Gastroesophageal sphincter (tissue), 4 donors: ENCODE results near the gene CCDC83. TPM values are rescaled to one million over a fixed set of nuclear protein-coding genes. Genes with fewer than 3 reads are reported as not detected.

Experiments
- ATAC-seq: fragments of 150-250 bp; one replicate; pipeline ENCODE4 v1.9.1; 2016; ENCODE audit warnings: mild to moderate bottlenecking, moderate library complexity
- H3K27ac ChIP-seq, 4 donors: fragments of 200-600 bp; sonication (generic) in 3 of 4; 1 replicate in 3 of 4; 2 replicates in 1 of 4; pipeline ENCODE4 v1.5.1; 2016 to 2019
- H3K27me3 ChIP-seq: fragments of 200-600 bp; sonication (generic); one replicate; pipeline ENCODE4 v1.5.1; 2019
- H3K36me3 ChIP-seq, 2 donors: fragments of 200-600 bp; sonication (generic); one replicate each; pipeline ENCODE4 v1.5.1; 2019; ENCODE audit warnings: control low read depth in 1 of 2
- H3K4me1 ChIP-seq, 3 donors: fragments of 200-600 bp; sonication (generic); 1 replicate in 2 of 3; 2 replicates in 1 of 3; pipeline ENCODE4 v1.5.1; 2016 to 2019; ENCODE audit warnings: control low read depth in 2 of 3
- H3K4me3 ChIP-seq, 2 donors: fragments of 200-600 bp; sonication (generic); one replicate each; pipeline ENCODE4 v1.5.1; 2019; ENCODE audit warnings: mild to moderate bottlenecking in 1 of 2, moderate library complexity in 1 of 2
- H3K9me3 ChIP-seq, 3 donors: fragments of 200-600 bp; sonication (generic); one replicate each; pipeline ENCODE4 v1.5.1; 2017 to 2019; ENCODE audit warnings: control low read depth in 2 of 3
- EP300 ChIP-seq: sonication (generic); formaldehyde crosslinking; IDR thresholded peaks from one replicate; pipeline ENCODE4 v1.6.1; 2017; ENCODE audit warnings: antibody characterized with exemption, mild to moderate bottlenecking
- POLR2A ChIP-seq, 2 donors: fragments of 450-650 bp; IDR thresholded peaks; one replicate each; pipeline ENCODE4 v1.6.1; 2017; ENCODE audit warnings: antibody characterized with exemption in 2 of 2, mild to moderate bottlenecking in 2 of 2, moderate library complexity in 1 of 2
- POLR2AphosphoS5 ChIP-seq: sonication (generic); formaldehyde crosslinking; IDR thresholded peaks from one replicate; pipeline ENCODE4 v1.6.1; 2017; ENCODE audit warnings: antibody characterized with exemption
- WGBS, 2 donors: methylation state at CpG; one replicate each; pipeline ENCODE4 v1.1.5; 2018; ENCODE audit warnings: low coverage in 1 of 2; 5-methylcytosine and 5-hydroxymethylcytosine counted together
- total RNA-seq, 4 donors: library from RNA; depleted of rRNA; stranded (reverse); fragments of >200 nt; gene quantifications; one replicate each; pipeline ENCODE4 v1.1.0, GENCODE V29; 2016
- TF ChIP-seq, protein P1 (sequence below), 4 experiments: fragments of 200-600 bp in 2 of 4; fragments of 450-650 bp in 2 of 4; sonication (generic) in 1 of 4; IDR thresholded peaks; one replicate each; pipeline ENCODE4 v1.5.1; 2017 to 2019; ENCODE audit warnings: antibody characterized with exemption in 4 of 4, mild to moderate bottlenecking in 2 of 4, moderate library complexity in 2 of 4

The CCDC83 gene
- total RNA-seq, 4 donors from 2014 or later, result not detected

DNA sequence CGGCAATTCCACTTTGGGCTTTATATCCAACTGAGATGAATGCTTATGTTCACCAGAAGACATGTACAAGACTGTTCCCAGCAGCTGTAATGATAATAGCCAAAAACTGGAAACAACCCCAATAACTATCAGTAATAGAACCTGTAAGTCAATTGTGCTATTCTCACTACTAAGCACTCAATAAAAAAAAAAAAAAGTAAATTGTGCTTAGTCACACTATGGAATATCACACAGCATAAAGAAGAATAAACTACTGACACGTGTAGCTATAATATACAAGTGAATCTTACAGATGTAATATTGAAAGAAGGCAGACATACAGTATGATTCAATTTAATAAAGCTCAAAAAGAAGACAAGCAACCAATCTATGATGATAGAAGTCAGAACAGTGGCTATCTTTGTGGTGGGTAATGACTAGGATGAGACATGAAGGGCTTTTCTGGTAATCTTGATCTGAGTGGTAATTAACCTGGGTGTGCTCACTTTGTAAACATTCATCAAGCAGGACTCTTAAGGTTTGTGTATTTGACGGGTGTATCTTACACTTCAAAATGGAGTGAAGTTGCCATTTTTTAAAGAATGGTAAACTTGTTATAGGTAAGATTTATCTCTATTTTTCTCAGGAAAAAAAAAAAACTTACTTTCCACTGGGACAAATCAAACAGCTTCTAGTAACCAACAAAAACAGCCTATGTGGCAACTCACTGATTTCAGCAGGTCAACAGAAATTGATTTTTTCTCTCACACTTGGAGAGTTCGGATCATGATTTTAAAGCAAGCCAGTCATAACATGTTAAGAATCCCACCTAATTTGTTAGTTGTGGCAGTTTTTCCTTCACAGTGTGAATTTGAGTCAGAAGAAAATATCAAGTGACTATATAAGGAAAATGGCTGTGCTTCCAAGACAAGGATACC is 84.2 kb downstream of the CCDC83 start:
- WGBS, 2 donors, result 65 to 85% methylated on average over 4 of the region's 4 CpGs
- Histone ChIP-seq H3K36me3 (no peaks in the 10 kb centered on the region), H3K4me1 (no peaks in the 10 kb centered on the region), H3K9me3 (no peaks in the 10 kb centered on the region), H3K27ac (no peak overlapping the region), H3K4me3 (no peak overlapping the region), H3K27me3 (peaks cover 6% of the 10 kb centered on the region)
- no peak for ATAC-seq
- TF ChIP-seq POLR2AphosphoS5 (no peak), EP300 (no peak), POLR2A (IDR thresholded peaks at IDR 0.05) (no peak)
- TF ChIP-seq, protein P1, sequence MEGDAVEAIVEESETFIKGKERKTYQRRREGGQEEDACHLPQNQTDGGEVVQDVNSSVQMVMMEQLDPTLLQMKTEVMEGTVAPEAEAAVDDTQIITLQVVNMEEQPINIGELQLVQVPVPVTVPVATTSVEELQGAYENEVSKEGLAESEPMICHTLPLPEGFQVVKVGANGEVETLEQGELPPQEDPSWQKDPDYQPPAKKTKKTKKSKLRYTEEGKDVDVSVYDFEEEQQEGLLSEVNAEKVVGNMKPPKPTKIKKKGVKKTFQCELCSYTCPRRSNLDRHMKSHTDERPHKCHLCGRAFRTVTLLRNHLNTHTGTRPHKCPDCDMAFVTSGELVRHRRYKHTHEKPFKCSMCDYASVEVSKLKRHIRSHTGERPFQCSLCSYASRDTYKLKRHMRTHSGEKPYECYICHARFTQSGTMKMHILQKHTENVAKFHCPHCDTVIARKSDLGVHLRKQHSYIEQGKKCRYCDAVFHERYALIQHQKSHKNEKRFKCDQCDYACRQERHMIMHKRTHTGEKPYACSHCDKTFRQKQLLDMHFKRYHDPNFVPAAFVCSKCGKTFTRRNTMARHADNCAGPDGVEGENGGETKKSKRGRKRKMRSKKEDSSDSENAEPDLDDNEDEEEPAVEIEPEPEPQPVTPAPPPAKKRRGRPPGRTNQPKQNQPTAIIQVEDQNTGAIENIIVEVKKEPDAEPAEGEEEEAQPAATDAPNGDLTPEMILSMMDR (IDR thresholded peaks at IDR 0.05), result no peak

DNA sequence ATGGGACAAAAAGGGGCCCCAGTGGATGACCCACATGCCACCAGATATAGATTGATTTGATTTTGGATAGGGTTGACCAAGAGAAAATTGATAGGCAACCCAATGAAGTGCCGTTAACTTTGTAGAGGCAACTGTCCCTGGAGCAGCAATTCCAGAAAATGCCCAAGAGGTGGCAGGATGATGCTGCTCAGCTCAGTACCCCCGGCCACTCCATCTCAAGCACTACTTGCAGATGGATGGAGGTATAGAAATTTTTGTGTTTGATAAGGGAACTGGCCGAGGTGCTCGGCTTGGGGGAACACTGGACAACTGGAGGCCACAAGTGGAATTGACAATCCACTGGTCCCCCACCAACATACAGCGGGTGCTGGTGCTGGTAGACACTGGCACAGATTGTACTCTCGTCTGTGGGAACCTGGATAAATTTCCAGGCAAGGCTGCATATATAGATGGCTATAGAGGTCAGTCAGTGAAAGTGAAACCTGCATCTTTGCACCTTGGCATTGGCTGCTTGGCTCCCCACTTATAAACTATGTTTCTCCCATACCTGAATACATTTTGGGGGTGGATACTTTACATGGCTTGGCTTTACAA is 86.3 kb downstream of the CCDC83 start:
- no peak overlapping the region for H3K27ac ChIP-seq
- H3K9me3 ChIP-seq, result no peaks in the 10 kb centered on the region
- WGBS, 2 donors, result 21 to 28% methylated on average over 2 to 5 of the region's 6 CpGs
- H3K4me1 ChIP-seq, result peaks cover 0 to 8% (median 6%) of the 10 kb centered on the region in 3 donors
- ATAC-seq, result peak; percentile 60
- H3K36me3 ChIP-seq, result no peaks in the 10 kb centered on the region
- H3K27me3 ChIP-seq, result no peaks in the 10 kb centered on the region
- H3K4me3 ChIP-seq, result no peak overlapping the region
- TF ChIP-seq POLR2A (IDR thresholded peaks at IDR 0.05) (no peak), POLR2AphosphoS5 (no peak)
- TF ChIP-seq, protein P1 (IDR thresholded peaks at IDR 0.05), result peak; percentile 63 to 87 (median 80)

DNA sequence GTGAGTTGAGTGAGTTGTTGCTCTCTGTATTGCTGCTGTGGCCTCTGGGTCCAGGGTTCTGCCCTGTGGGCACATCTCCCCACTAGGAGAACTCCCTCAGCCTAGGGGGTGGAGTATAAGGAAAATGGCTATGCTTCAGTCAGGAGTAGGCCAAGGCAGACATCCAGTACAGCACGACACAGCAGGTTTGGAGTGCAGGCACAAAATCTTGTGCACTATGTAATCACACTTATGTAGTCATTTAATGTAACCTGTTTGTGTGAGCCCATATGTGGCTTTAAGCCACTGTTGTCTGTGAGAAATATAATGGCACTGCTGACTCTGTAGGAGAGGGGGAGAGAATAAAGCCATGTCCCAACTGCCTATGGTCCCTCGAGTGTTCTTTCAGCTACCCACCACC is 90.1 kb downstream of the CCDC83 start:
- Histone ChIP-seq H3K9me3 (no peaks in the 10 kb centered on the region), H3K27me3 (no peaks in the 10 kb centered on the region), H3K36me3 (no peaks in the 10 kb centered on the region), H3K27ac (no peak overlapping the region), H3K4me1 (peaks cover 3 to 30% (median 14%) of the 10 kb centered on the region in 3 donors), H3K4me3 (no peak overlapping the region)
- no peak for ATAC-seq
- 95% methylated on average over 2 of the region's 2 CpGs; no CpG with 5 or more reads in 1 of the 2 donors for WGBS, 2 donors
- TF ChIP-seq POLR2A (IDR thresholded peaks at IDR 0.05), result no peak
- TF ChIP-seq, protein P1 (IDR thresholded peaks at IDR 0.05), result no peak
- no peak for TF ChIP-seq POLR2AphosphoS5
- TF ChIP-seq EP300, result no peak

DNA sequence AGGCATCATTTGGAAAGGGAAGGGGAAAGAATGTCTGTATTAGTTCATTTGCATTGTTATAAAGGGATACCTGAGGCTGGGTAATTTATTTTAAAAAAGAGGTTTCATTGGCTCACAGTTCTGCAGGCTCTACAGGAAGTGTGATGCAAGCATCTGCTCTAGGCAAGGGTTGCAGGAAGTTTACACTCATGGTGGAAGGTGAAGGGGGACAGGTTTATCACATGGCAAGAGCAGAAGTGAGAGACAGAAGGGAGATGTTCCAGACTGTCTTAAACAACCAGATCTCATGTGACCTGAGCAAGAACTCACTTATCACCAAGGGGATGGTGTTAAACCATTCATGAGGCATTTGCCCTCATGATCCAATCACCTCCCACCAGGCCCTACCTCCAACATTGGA is 90.6 kb downstream of the CCDC83 start:
- no peaks in the 10 kb centered on the region for H3K9me3 ChIP-seq
- H3K36me3 ChIP-seq, result no peaks in the 10 kb centered on the region
- H3K27ac ChIP-seq, result no peak overlapping the region
- no peak overlapping the region for H3K4me3 ChIP-seq
- ATAC-seq, result no peak
- no peaks in the 10 kb centered on the region for H3K27me3 ChIP-seq
- peaks cover 3 to 30% (median 14%) of the 10 kb centered on the region in 3 donors for H3K4me1 ChIP-seq
- no peak for TF ChIP-seq POLR2AphosphoS5
- TF ChIP-seq POLR2A (IDR thresholded peaks at IDR 0.05), result no peak
- no peak for TF ChIP-seq EP300
- TF ChIP-seq, protein P1 (IDR thresholded peaks at IDR 0.05), result no peak

DNA sequence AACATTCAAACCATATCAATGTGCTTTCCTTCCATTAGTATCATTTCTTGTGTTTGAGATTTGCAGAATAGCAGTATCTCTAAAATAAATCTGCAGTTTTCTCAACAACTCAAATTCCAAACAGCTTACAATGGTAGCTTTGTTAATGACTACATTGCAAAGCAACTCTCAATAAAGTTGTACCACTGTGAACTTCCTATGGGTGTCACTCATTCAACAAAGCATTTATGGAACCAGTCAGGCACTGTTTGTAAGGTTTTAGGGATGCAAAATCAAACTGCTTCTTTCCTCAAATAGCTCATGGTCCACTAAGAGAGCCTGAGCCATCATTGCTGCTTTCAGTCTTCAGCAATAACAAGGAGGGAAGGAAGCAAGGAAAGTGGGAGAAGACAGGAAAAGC is 91.0 kb downstream of the CCDC83 start:
- Histone ChIP-seq H3K4me1 (peaks cover 3 to 30% (median 14%) of the 10 kb centered on the region in 3 donors), H3K9me3 (no peaks in the 10 kb centered on the region), H3K4me3 (no peak overlapping the region), H3K27me3 (no peaks in the 10 kb centered on the region), H3K27ac (peak overlapping the region in 1 of 4 donors; percentile 65), H3K36me3 (no peaks in the 10 kb centered on the region)
- ATAC-seq, result no peak
- TF ChIP-seq POLR2AphosphoS5 (no peak), POLR2A (IDR thresholded peaks at IDR 0.05) (no peak), EP300 (no peak)
- TF ChIP-seq, protein P1 (IDR thresholded peaks at IDR 0.05), result peak in 1 of 4 experiments; percentile 6
